ENCODE measurements around the gene ABCD2. TPM values are rescaled to one million over a fixed set of nuclear protein-coding genes. Genes with fewer than 3 reads are reported as not detected.
"Not testable (repeated sequence)": the region's sequence is repeated elsewhere in the genome, so short reads cannot be mapped to it uniquely, and the experiment has no call there.

The ABCD2 gene
- total and polyA plus RNA-seq, 2 donors (not counting 3 experiments of a cell fraction or from before 2014, with no cell fraction given): not detected

- H3K79me2 ChIP-seq (ENCODE audit: control insufficient read depth, insufficient read depth, low read length): no peaks in the 10 kb centered on the region
- no peak overlapping the region for H3K4me2 ChIP-seq (ENCODE audit: insufficient read depth, low read length)
- TF ChIP-seq MYC (IDR thresholded peaks at IDR 0.05; ENCODE audit: low read depth, low read length) (no peak), MAX (IDR thresholded peaks at IDR 0.05; ENCODE audit: insufficient read depth, insufficient read length) (no peak), GATA2 (IDR thresholded peaks at IDR 0.05; ENCODE audit: insufficient read depth, insufficient read length, low read depth, low read length) (no peak), JUN (IDR thresholded peaks at IDR 0.05; ENCODE audit: borderline replicate concordance, insufficient read depth, insufficient read length, low read depth) (no peak), POLR2A (IDR thresholded peaks at IDR 0.05; ENCODE audit: low read depth, low read length) (no peak), POLR2AphosphoS5 (IDR thresholded peaks at IDR 0.05; ENCODE audit: insufficient read depth, low read depth, low read length) (no peak), FOS (IDR thresholded peaks at IDR 0.05; ENCODE audit: borderline replicate concordance, insufficient read depth, low read length) (no peak), EZH2 (IDR thresholded peaks at IDR 0.05; ENCODE audit: borderline replicate concordance, low read depth, low read length, severe bottlenecking) (no peak)
- TF ChIP-seq, protein P1, sequence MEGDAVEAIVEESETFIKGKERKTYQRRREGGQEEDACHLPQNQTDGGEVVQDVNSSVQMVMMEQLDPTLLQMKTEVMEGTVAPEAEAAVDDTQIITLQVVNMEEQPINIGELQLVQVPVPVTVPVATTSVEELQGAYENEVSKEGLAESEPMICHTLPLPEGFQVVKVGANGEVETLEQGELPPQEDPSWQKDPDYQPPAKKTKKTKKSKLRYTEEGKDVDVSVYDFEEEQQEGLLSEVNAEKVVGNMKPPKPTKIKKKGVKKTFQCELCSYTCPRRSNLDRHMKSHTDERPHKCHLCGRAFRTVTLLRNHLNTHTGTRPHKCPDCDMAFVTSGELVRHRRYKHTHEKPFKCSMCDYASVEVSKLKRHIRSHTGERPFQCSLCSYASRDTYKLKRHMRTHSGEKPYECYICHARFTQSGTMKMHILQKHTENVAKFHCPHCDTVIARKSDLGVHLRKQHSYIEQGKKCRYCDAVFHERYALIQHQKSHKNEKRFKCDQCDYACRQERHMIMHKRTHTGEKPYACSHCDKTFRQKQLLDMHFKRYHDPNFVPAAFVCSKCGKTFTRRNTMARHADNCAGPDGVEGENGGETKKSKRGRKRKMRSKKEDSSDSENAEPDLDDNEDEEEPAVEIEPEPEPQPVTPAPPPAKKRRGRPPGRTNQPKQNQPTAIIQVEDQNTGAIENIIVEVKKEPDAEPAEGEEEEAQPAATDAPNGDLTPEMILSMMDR (IDR thresholded peaks at IDR 0.05; ENCODE audit: extremely low read depth in 1 of 2, insufficient read depth in 1 of 2, low read depth in 1 of 2, low read length in 2 of 2): no peak
- no peak overlapping the region for H3K4me3 ChIP-seq (replicated peaks in 1 of 3; ENCODE audit: insufficient read depth in 1 of 3, low read depth in 1 of 3, low read length in 3 of 3)
- no peak overlapping the region for H3K9ac ChIP-seq (replicated peaks; ENCODE audit: extremely low read depth, insufficient read depth, low read length)
- H3K27ac ChIP-seq (ENCODE audit: insufficient read depth, low read depth, low read length): no peak overlapping the region
- H4K20me1 ChIP-seq (replicated peaks; ENCODE audit: control insufficient read depth, extremely low read depth, insufficient read depth, low read length): no peaks in the 10 kb centered on the region
- CTCF ChIA-PET: no interaction called here
- H3K27me3 ChIP-seq (ENCODE audit: control insufficient read depth in 2 of 2, insufficient read depth in 2 of 2, low read length in 2 of 2): no peaks in the 10 kb centered on the region
- no TSS peak for BruUV-seq (replicated peaks)
- POLR2A ChIA-PET: no interaction called here
- H3K9me1 ChIP-seq (replicated peaks; ENCODE audit: control insufficient read depth, extremely low read depth, insufficient read depth, low read length): no peaks in the 10 kb centered on the region
- intact Hi-C loops (cut with micrococcal nuclease) (loop anchor here (5.0 kb wide), 1 partner anchor 44 kb away; no protein-coding TSS in a partner anchor), dilution Hi-C loops (cut with MboI; ENCODE audit: extremely low pct_ligation_motif_present, low sequenced_read_pairs) (no loop called here)
- H3K36me3 ChIP-seq (ENCODE audit: control insufficient read depth in 2 of 2, extremely low read depth in 1 of 2, insufficient read depth in 2 of 2, low read length in 2 of 2): no peaks in the 10 kb centered on the region
- DNase-seq (ENCODE audit: low read depth, low spot score) (no peak), FAIRE-seq (no peak)
- H2AFZ ChIP-seq (ENCODE audit: low read depth, low read length): no peak overlapping the region
- no peaks in the 10 kb centered on the region for H3K9me3 ChIP-seq (replicated peaks; ENCODE audit: control insufficient read depth, insufficient read depth, low read length)
- no peaks in the 10 kb centered on the region for H3K4me1 ChIP-seq (ENCODE audit: control insufficient read depth, extremely low read depth, insufficient read depth, low read length)
Measured at GRCh38 chr12:39553476-39553875, 66.1 kb downstream of the ABCD2 start.

- intact Hi-C loops (cut with micrococcal nuclease); H3K9me3 ChIP-seq (replicated peaks; ENCODE audit: control insufficient read depth, insufficient read depth, low read length); H4K20me1 ChIP-seq (replicated peaks; ENCODE audit: control insufficient read depth, extremely low read depth, insufficient read depth, low read length); H3K27me3 ChIP-seq (ENCODE audit: control insufficient read depth in 2 of 2, insufficient read depth in 2 of 2, low read length in 2 of 2); H3K9me1 ChIP-seq (replicated peaks; ENCODE audit: control insufficient read depth, extremely low read depth, insufficient read depth, low read length); H3K4me2 ChIP-seq (ENCODE audit: insufficient read depth, low read length); POLR2A ChIA-PET; H3K4me1 ChIP-seq (ENCODE audit: control insufficient read depth, extremely low read depth, insufficient read depth, low read length); DNase-seq (ENCODE audit: low read depth, low spot score); H3K27ac ChIP-seq (ENCODE audit: insufficient read depth, low read depth, low read length); CTCF ChIA-PET; H3K4me3 ChIP-seq (replicated peaks in 1 of 3; ENCODE audit: insufficient read depth in 1 of 3, low read depth in 1 of 3, low read length in 3 of 3); H3K9ac ChIP-seq (replicated peaks; ENCODE audit: extremely low read depth, insufficient read depth, low read length); FAIRE-seq; H3K36me3 ChIP-seq (ENCODE audit: control insufficient read depth in 2 of 2, extremely low read depth in 1 of 2, insufficient read depth in 2 of 2, low read length in 2 of 2); H3K79me2 ChIP-seq (ENCODE audit: control insufficient read depth, insufficient read depth, low read length); BruUV-seq (replicated peaks); dilution Hi-C loops (cut with MboI; ENCODE audit: extremely low pct_ligation_motif_present, low sequenced_read_pairs); H2AFZ ChIP-seq (ENCODE audit: low read depth, low read length): not testable (repeated sequence)
Measured at GRCh38 chr12:39544211-39544610, 75.4 kb downstream of the ABCD2 start.
